Activated CD4-positive, alpha-beta memory T cell treated with anti-CD3 and anti-CD28 coated beads, Interleukin-2, amount 10 ng/mL, durations not matched to agents 7 days and 5 days (primary cell): ENCODE results near the gene IL1R2. TPM values are rescaled to one million over a fixed set of nuclear protein-coding genes. Genes with fewer than 3 reads are reported as not detected.

ENCODE experiments used
- CTCF ChIA-PET: fragments of 350-600 bp; sonication (Branson Sonifier 250); formaldehyde crosslinking; loops from one replicate; lab custom pipeline; 2021; ENCODE audit warnings: antibody characterized with exemption, inconsistent platforms; lab: Charles Lee
- POLR2A ChIA-PET: fragments of 350-600 bp; sonication (Branson Sonifier 250); formaldehyde crosslinking; loops from one replicate; lab custom pipeline; 2021; ENCODE audit warnings: antibody characterized with exemption; lab: Charles Lee
- DNase-seq: peaks from one replicate; pipeline ENCODE4 v3.0.0-alpha.2; 2020
- H3K27ac Mint-ChIP-seq: one replicate; pipeline ENCODE4 v1.8.0; 2021; ENCODE audit warnings: mild to moderate bottlenecking, mixed read lengths
- H3K27me3 Mint-ChIP-seq: one replicate; pipeline ENCODE4 v1.8.0; 2021; ENCODE audit warnings: mixed read lengths
- H3K36me3 Mint-ChIP-seq: one replicate; pipeline ENCODE4 v1.8.0; 2021; ENCODE audit warnings: low read depth, mixed read lengths
- H3K4me1 Mint-ChIP-seq: one replicate; pipeline ENCODE4 v1.8.0; 2021; ENCODE audit warnings: mixed read lengths
- H3K4me3 Mint-ChIP-seq: one replicate; pipeline ENCODE4 v1.8.0; 2021; ENCODE audit warnings: mild to moderate bottlenecking, mixed read lengths
- H3K9me3 Mint-ChIP-seq: one replicate; pipeline ENCODE4 v1.8.0; 2021; ENCODE audit warnings: mixed read lengths
- total RNA-seq, 2 experiments: library from RNA; stranded (reverse); gene quantifications; one replicate each; pipeline ENCODE4 v1.2.3, GENCODE V29; 2021

The IL1R2 gene
- total RNA-seq, 2 experiments from 2014 or later = 0.81 to 0.88 TPM

GRCh38 chr2:102056079-102056581 is 64.4 kb downstream of the IL1R2 start:
- no peaks in the 10 kb centered on the region for H3K36me3 Mint-ChIP-seq
- peaks cover 9% of the 10 kb centered on the region for H3K4me1 Mint-ChIP-seq
- no peaks in the 10 kb centered on the region for H3K9me3 Mint-ChIP-seq
- ChIA-PET CTCF (interaction anchor here (1.3 to 1.5 kb wide), 3 partner anchors 36 to 387 kb away, joined by 3 to 4 read pairs (median 3); no protein-coding TSS in a partner anchor), POLR2A (no interaction called here)
- H3K27me3 Mint-ChIP-seq = no peaks in the 10 kb centered on the region
- no peak overlapping the region for H3K4me3 Mint-ChIP-seq
- H3K27ac Mint-ChIP-seq = no peak overlapping the region
- no peak for DNase-seq

GRCh38 chr2:102057502-102058292 is 65.9 kb downstream of the IL1R2 start:
- Mint-ChIP-seq H3K27ac (no peak overlapping the region), H3K9me3 (no peaks in the 10 kb centered on the region), H3K4me3 (no peak overlapping the region), H3K4me1 (peaks cover 19% of the 10 kb centered on the region), H3K36me3 (no peaks in the 10 kb centered on the region), H3K27me3 (no peaks in the 10 kb centered on the region)
- CTCF ChIA-PET = interaction anchor here (0.9 kb wide), 1 partner anchor 183 kb away, joined by 4 read pairs; no protein-coding TSS in a partner anchor
- no peak for DNase-seq
- POLR2A ChIA-PET = interaction anchor here (0.6 kb wide), 1 partner anchor 102 kb away, joined by 4 read pairs; no protein-coding TSS in a partner anchor

- ChIA-PET CTCF (no interaction called here), POLR2A (no interaction called here)
- Mint-ChIP-seq H3K9me3 (no peaks in the 10 kb centered on the region), H3K27me3 (no peaks in the 10 kb centered on the region), H3K4me1 (peaks cover 26% of the 10 kb centered on the region), H3K4me3 (no peak overlapping the region), H3K36me3 (no peaks in the 10 kb centered on the region), H3K27ac (no peak overlapping the region)
- DNase-seq = no peak
Observed at GRCh38 chr2:102058293-102058833, 66.6 kb downstream of the IL1R2 start.

- H3K36me3 Mint-ChIP-seq = no peaks in the 10 kb centered on the region
- no peak for DNase-seq
- CTCF ChIA-PET = interaction anchor here (0.7 kb wide), 1 partner anchor 181 kb away, joined by 5 read pairs; no protein-coding TSS in a partner anchor
- H3K9me3 Mint-ChIP-seq = no peaks in the 10 kb centered on the region
- H3K4me3 Mint-ChIP-seq = no peak overlapping the region
- POLR2A ChIA-PET = no interaction called here
- H3K27me3 Mint-ChIP-seq = no peaks in the 10 kb centered on the region
- no peak overlapping the region for H3K27ac Mint-ChIP-seq
- H3K4me1 Mint-ChIP-seq = peaks cover 34% of the 10 kb centered on the region
Observed at GRCh38 chr2:102059151-102059550, 67.4 kb downstream of the IL1R2 start.

- POLR2A ChIA-PET = no interaction called here
- H3K4me3 Mint-ChIP-seq = no peak overlapping the region
Observed at GRCh38 chr2:102060047-102060446, 68.3 kb downstream of the IL1R2 start.

GRCh38 chr2:102060792-102061191 is 69.0 kb downstream of the IL1R2 start:
- Mint-ChIP-seq H3K4me3 (no peak overlapping the region), H3K9me3 (no peaks in the 10 kb centered on the region), H3K36me3 (no peaks in the 10 kb centered on the region), H3K27me3 (no peaks in the 10 kb centered on the region), H3K4me1 (peaks cover 42% of the 10 kb centered on the region), H3K27ac (no peak overlapping the region)
- ChIA-PET POLR2A (interaction anchor here (1.2 kb wide), 1 partner anchor 15 kb away, joined by 4 read pairs; no protein-coding TSS in a partner anchor), CTCF (no interaction called here)
- no peak for DNase-seq

More at GRCh38 chr2:102060047-102060446, 68.3 kb downstream of the IL1R2 start:
- H3K4me1 Mint-ChIP-seq = peaks cover 43% of the 10 kb centered on the region
- H3K9me3 Mint-ChIP-seq = no peaks in the 10 kb centered on the region
- no peaks in the 10 kb centered on the region for H3K36me3 Mint-ChIP-seq
- H3K27me3 Mint-ChIP-seq = no peaks in the 10 kb centered on the region
- CTCF ChIA-PET = no interaction called here
- H3K27ac Mint-ChIP-seq = no peak overlapping the region
- no peak for DNase-seq

GRCh38 chr2:102061286-102061699 is 69.5 kb downstream of the IL1R2 start:
- Mint-ChIP-seq H3K27me3 (no peaks in the 10 kb centered on the region), H3K36me3 (peaks cover 4% of the 10 kb centered on the region), H3K27ac (no peak overlapping the region), H3K4me3 (no peak overlapping the region), H3K4me1 (peaks cover 44% of the 10 kb centered on the region), H3K9me3 (no peaks in the 10 kb centered on the region)
- DNase-seq = no peak
- ChIA-PET CTCF (interaction anchor here (1.9 kb wide), 2 partner anchors 22 to 180 kb away, joined by 6 to 13 read pairs; no protein-coding TSS in a partner anchor), POLR2A (interaction anchor here (1.2 kb wide), 1 partner anchor 14 kb away, joined by 4 read pairs; no protein-coding TSS in a partner anchor)

- Mint-ChIP-seq H3K4me1 (peaks cover 44% of the 10 kb centered on the region), H3K27ac (peak overlapping the region; percentile 84), H3K4me3 (no peak overlapping the region), H3K27me3 (no peaks in the 10 kb centered on the region), H3K9me3 (no peaks in the 10 kb centered on the region), H3K36me3 (peaks cover 6% of the 10 kb centered on the region)
- POLR2A ChIA-PET = interaction anchor here (1.2 to 1.7 kb wide), 3 partner anchors 13 to 29 kb away, joined by 4 to 8 read pairs (median 4); no protein-coding TSS in a partner anchor
- CTCF ChIA-PET = interaction anchor here (0.9 to 1.9 kb wide), 4 partner anchors 21 to 190 kb away, joined by 3 to 13 read pairs (median 5); no protein-coding TSS in a partner anchor
- DNase-seq = no peak
Observed at GRCh38 chr2:102061962-102062795, 70.4 kb downstream of the IL1R2 start.

- no peak overlapping the region for H3K4me3 Mint-ChIP-seq
- H3K9me3 Mint-ChIP-seq = peaks cover 3% of the 10 kb centered on the region
- H3K4me1 Mint-ChIP-seq = peaks cover 41% of the 10 kb centered on the region
- no peak for DNase-seq
- no peaks in the 10 kb centered on the region for H3K27me3 Mint-ChIP-seq
- H3K27ac Mint-ChIP-seq = peak overlapping the region; percentile 84
- CTCF ChIA-PET = interaction anchor here (0.9 to 1.9 kb wide), 3 partner anchors 20 to 189 kb away, joined by 4 to 13 read pairs (median 6); no protein-coding TSS in a partner anchor
- H3K36me3 Mint-ChIP-seq = peaks cover 6% of the 10 kb centered on the region
- POLR2A ChIA-PET = interaction anchor here (1.5 to 1.7 kb wide), 2 partner anchors 20 to 30 kb away, joined by 4 to 8 read pairs; no protein-coding TSS in a partner anchor
Observed at GRCh38 chr2:102062802-102063201, 71.0 kb downstream of the IL1R2 start.

- no peaks in the 10 kb centered on the region for H3K27me3 Mint-ChIP-seq
- peak overlapping the region; percentile 84 for H3K27ac Mint-ChIP-seq
- DNase-seq = no peak
- no peak overlapping the region for H3K4me3 Mint-ChIP-seq
- POLR2A ChIA-PET = interaction anchor here (0.9 to 1.7 kb wide), 2 partner anchors 17 to 30 kb away, joined by 3 to 8 read pairs; no protein-coding TSS in a partner anchor
- peaks cover 7% of the 10 kb centered on the region for H3K9me3 Mint-ChIP-seq
- CTCF ChIA-PET = interaction anchor here (1.3 to 1.9 kb wide), 3 partner anchors 19 to 177 kb away, joined by 3 to 6 read pairs (median 6); no protein-coding TSS in a partner anchor
- peaks cover 6% of the 10 kb centered on the region for H3K36me3 Mint-ChIP-seq
- H3K4me1 Mint-ChIP-seq = peaks cover 39% of the 10 kb centered on the region
Observed at GRCh38 chr2:102063487-102063911, 71.7 kb downstream of the IL1R2 start.

GRCh38 chr2:102063941-102064678 is 72.3 kb downstream of the IL1R2 start:
- Mint-ChIP-seq H3K27ac (peak overlapping the region; percentile 84), H3K4me3 (no peak overlapping the region), H3K4me1 (peaks cover 39% of the 10 kb centered on the region), H3K9me3 (peaks cover 7% of the 10 kb centered on the region), H3K27me3 (no peaks in the 10 kb centered on the region), H3K36me3 (peaks cover 8% of the 10 kb centered on the region)
- DNase-seq = peak; percentile 54
- ChIA-PET CTCF (interaction anchor here (1.3 to 1.6 kb wide), 2 partner anchors 102 to 177 kb away, joined by 3 to 6 read pairs; no protein-coding TSS in a partner anchor), POLR2A (interaction anchor here (0.8 to 1.3 kb wide), 4 partner anchors 16 to 165 kb away, joined by 3 to 6 read pairs (median 3); no protein-coding TSS in a partner anchor)
